Keratinocyte (primary cell): ENCODE measurements around the gene GPR75. TPM values are rescaled to one million over a fixed set of nuclear protein-coding genes. Genes with fewer than 3 reads are reported as not detected.
"Not testable (repeated sequence)": the region's sequence is repeated elsewhere in the genome, so short reads cannot be mapped to it uniquely, and the experiment has no call there.

Source experiments
- DNase-seq: peaks from one replicate; pipeline ENCODE4 v3.0.0-alpha.2; 2011; ENCODE audit warnings: low read depth, missing footprints, low spot score
- FAIRE-seq: peaks from 2 replicates; lab custom pipeline; 2011; peaks lifted over from hg19 to GRCh38; lab: Jason Lieb, UNC
- H2AFZ ChIP-seq: 2 replicates; pipeline ENCODE4 v1.6.0; 2012; ENCODE audit warnings: low read length, control low read depth, inconsistent platforms; ENCODE audit not compliant: control insufficient read depth
- H3K27ac ChIP-seq: 2 replicates; pipeline ENCODE4 v1.5.1; 2011; ENCODE audit warnings: low read length; ENCODE audit not compliant: control insufficient read depth, insufficient read depth
- H3K27me3 ChIP-seq: 3 replicates; pipeline ENCODE4 v1.6.0; 2011; ENCODE audit warnings: low read length; ENCODE audit not compliant: control insufficient read depth, insufficient read depth; ENCODE audit errors: extremely low read depth
- H3K36me3 ChIP-seq, 2 experiments: 2 replicates in 1 of 2; 3 replicates in 1 of 2; pipeline ENCODE4 v1.5.1; 2011; ENCODE audit warnings: low read length in 2 of 2, mild to moderate bottlenecking in 1 of 2; ENCODE audit not compliant: control insufficient read depth in 2 of 2, insufficient read depth in 2 of 2; ENCODE audit errors: extremely low read depth in 1 of 2
- H3K4me1 ChIP-seq: 3 replicates; pipeline ENCODE4 v1.5.1; 2011; ENCODE audit warnings: low read length; ENCODE audit not compliant: control insufficient read depth, insufficient read depth; ENCODE audit errors: extremely low read depth
- H3K4me2 ChIP-seq: 3 replicates; pipeline ENCODE4 v1.6.0; 2011; ENCODE audit warnings: low read depth, low read length; ENCODE audit not compliant: control insufficient read depth, insufficient read depth; ENCODE audit errors: extremely low read depth
- H3K4me3 ChIP-seq, 3 experiments: fragments of 200-600 bp in 1 of 3; sonication (generic) in 1 of 3; 2 replicates in 2 of 3; 3 replicates in 1 of 3; pipeline ENCODE4 v1.5.1; 2011 to 2016; ENCODE audit warnings: low read length in 3 of 3, mild to moderate bottlenecking in 3 of 3, control low read depth in 2 of 3, inconsistent platforms in 1 of 3, low read depth in 1 of 3, mixed read lengths in 1 of 3, mixed run types in 1 of 3, moderate library complexity in 1 of 3; ENCODE audit not compliant: control insufficient read depth in 2 of 3, insufficient read depth in 2 of 3; ENCODE audit errors: extremely low read depth in 1 of 3
- H3K79me2 ChIP-seq: 2 replicates; pipeline ENCODE4 v1.6.0; 2012; ENCODE audit warnings: low read length; ENCODE audit not compliant: control insufficient read depth, insufficient read depth
- H3K9ac ChIP-seq: 3 replicates; pipeline ENCODE4 v1.6.0; 2011; ENCODE audit warnings: low read length; ENCODE audit not compliant: control insufficient read depth, insufficient read depth; ENCODE audit errors: extremely low read depth
- H3K9me1 ChIP-seq: 3 replicates; pipeline ENCODE4 v1.6.0; 2011; ENCODE audit warnings: low read length; ENCODE audit not compliant: control insufficient read depth, insufficient read depth; ENCODE audit errors: extremely low read depth
- H3K9me3 ChIP-seq: 2 replicates; pipeline ENCODE4 v1.5.1; 2012; ENCODE audit warnings: low read depth, low read length; ENCODE audit not compliant: control insufficient read depth
- H4K20me1 ChIP-seq: 3 replicates; pipeline ENCODE4 v1.6.0; 2011; ENCODE audit warnings: low read length; ENCODE audit not compliant: control insufficient read depth, insufficient read depth; ENCODE audit errors: extremely low read depth
- EZH2 ChIP-seq: IDR thresholded peaks from one replicate; pipeline ENCODE4 v1.6.1; 2012; ENCODE audit warnings: inconsistent platforms, mild to moderate bottlenecking, low read length, moderate library complexity
- dilution Hi-C: fragments of 300-500 bp; cut with MboI; formaldehyde crosslinking; loops from one replicate; pipeline ENCODE4 v1.7.0; 2020; ENCODE audit warnings: low sequenced_read_pairs; ENCODE audit not compliant: extremely low pct_ligation_motif_present
- polyA plus RNA-seq, 5 experiments: library from polyadenylated mRNA; depleted of rRNA in 3 of 5; stranded (reverse) in 3 of 5; stranded (forward) in 1 of 5; unstranded in 1 of 5; fragments of >200 nt; gene quantifications; 1 replicate in 1 of 5; 2 replicates in 3 of 5; 3 replicates in 1 of 5; pipeline versions ENCODE4 v1.2.1 to v1.2.3, GENCODE V29; 2011 to 2012; ENCODE audit warnings: missing spikeins in 2 of 5, low read depth in 1 of 5, low replicate concordance in 1 of 5
- TF ChIP-seq, protein P1 (sequence below), 3 experiments: IDR thresholded peaks in 1 of 3; conservative IDR thresholded peaks in 1 of 3; optimal IDR thresholded peaks in 1 of 3; 2 replicates in 2 of 3; 3 replicates in 1 of 3; pipeline versions ENCODE3 to v1.5.1; 2011; ENCODE audit warnings: low read length in 3 of 3, mild to moderate bottlenecking in 3 of 3, moderate library complexity in 2 of 3, control low read depth in 1 of 3, inconsistent platforms in 1 of 3; ENCODE audit not compliant: insufficient read depth in 2 of 3; ENCODE audit errors: extremely low read depth in 1 of 3

The GPR75 gene
- polyA plus RNA-seq, 1 donor (not counting 4 experiments of a cell fraction or from before 2014, with no cell fraction given), result 2.7 TPM

DNA sequence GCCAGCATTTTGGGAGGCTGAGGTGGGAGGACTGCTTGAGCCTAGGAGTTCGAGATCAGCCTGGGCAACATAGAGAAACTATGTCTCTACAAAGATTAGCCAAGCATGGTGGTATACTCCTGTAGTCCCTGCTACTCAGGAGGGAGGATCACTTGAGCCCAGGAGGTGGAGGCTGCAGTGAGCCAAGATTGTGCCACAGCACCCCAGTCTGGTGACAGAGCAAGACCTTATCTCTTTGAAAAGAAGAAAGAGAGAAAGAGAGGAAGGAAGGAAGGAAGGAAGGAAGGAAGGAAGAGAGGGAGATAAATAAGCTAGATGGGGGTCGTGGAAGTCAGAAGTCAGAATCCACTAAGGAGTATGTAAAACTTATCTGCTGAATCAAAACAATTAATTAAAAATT, 16.2 kb downstream of the GPR75 start:
- Histone ChIP-seq H3K27ac (no peak overlapping the region), H3K4me3 (no peak overlapping the region), H4K20me1 (no peaks in the 10 kb centered on the region), H3K27me3 (no peaks in the 10 kb centered on the region), H3K9me3 (no peaks in the 10 kb centered on the region), H3K36me3 (peaks cover 0 to 3% of the 10 kb centered on the region in 2 experiments), H3K4me2 (no peak overlapping the region), H3K9ac (no peak overlapping the region), H3K9me1 (no peaks in the 10 kb centered on the region), H3K79me2 (no peaks in the 10 kb centered on the region), H3K4me1 (no peaks in the 10 kb centered on the region), H2AFZ (no peak overlapping the region)
- no peak for DNase-seq
- dilution Hi-C loops, result no loop called here
- no peak for FAIRE-seq
- TF ChIP-seq EZH2, result no peak
- TF ChIP-seq, protein P1, sequence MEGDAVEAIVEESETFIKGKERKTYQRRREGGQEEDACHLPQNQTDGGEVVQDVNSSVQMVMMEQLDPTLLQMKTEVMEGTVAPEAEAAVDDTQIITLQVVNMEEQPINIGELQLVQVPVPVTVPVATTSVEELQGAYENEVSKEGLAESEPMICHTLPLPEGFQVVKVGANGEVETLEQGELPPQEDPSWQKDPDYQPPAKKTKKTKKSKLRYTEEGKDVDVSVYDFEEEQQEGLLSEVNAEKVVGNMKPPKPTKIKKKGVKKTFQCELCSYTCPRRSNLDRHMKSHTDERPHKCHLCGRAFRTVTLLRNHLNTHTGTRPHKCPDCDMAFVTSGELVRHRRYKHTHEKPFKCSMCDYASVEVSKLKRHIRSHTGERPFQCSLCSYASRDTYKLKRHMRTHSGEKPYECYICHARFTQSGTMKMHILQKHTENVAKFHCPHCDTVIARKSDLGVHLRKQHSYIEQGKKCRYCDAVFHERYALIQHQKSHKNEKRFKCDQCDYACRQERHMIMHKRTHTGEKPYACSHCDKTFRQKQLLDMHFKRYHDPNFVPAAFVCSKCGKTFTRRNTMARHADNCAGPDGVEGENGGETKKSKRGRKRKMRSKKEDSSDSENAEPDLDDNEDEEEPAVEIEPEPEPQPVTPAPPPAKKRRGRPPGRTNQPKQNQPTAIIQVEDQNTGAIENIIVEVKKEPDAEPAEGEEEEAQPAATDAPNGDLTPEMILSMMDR (optimal IDR thresholded peaks at IDR 0.05 in 1 of 3, IDR thresholded peaks at IDR 0.05 in 1 of 3, conservative IDR thresholded peaks at IDR 0.05 in 1 of 3; ENCODE audit: extremely low read depth in 1 of 3, insufficient read depth in 2 of 3, low read length in 3 of 3), result no peak

- no peak for DNase-seq
- no peak for TF ChIP-seq EZH2
- TF ChIP-seq, protein P1 (optimal IDR thresholded peaks at IDR 0.05 in 1 of 3, IDR thresholded peaks at IDR 0.05 in 1 of 3, conservative IDR thresholded peaks at IDR 0.05 in 1 of 3; ENCODE audit: extremely low read depth in 1 of 3, insufficient read depth in 2 of 3, low read length in 3 of 3), result no peak
- dilution Hi-C loops, result no loop called here
Observed at GRCh38 chr2:53842891-53843290, 16.9 kb downstream of the GPR75 start.

GRCh38 chr2:53841651-53842050, 18.1 kb downstream of the GPR75 start:
- H3K9me1 ChIP-seq, H3K4me2 ChIP-seq, H2AFZ ChIP-seq, dilution Hi-C loops, H3K27ac ChIP-seq, H4K20me1 ChIP-seq, H3K4me1 ChIP-seq, H3K27me3 ChIP-seq, H3K79me2 ChIP-seq, H3K9me3 ChIP-seq, H3K9ac ChIP-seq, H3K4me3 ChIP-seq, FAIRE-seq, H3K36me3 ChIP-seq, DNase-seq: not testable (repeated sequence)

More at GRCh38 chr2:53842891-53843290, 16.9 kb downstream of the GPR75 start:
- H4K20me1 ChIP-seq, result no peaks in the 10 kb centered on the region
- no peak overlapping the region for H2AFZ ChIP-seq
- H3K36me3 ChIP-seq, result peaks cover 0 to under 1% of the 10 kb centered on the region in 2 experiments
- no peak overlapping the region for H3K4me2 ChIP-seq
- no peaks in the 10 kb centered on the region for H3K79me2 ChIP-seq
- no peak overlapping the region for H3K4me3 ChIP-seq
- H3K4me1 ChIP-seq, result no peaks in the 10 kb centered on the region
- no peaks in the 10 kb centered on the region for H3K9me3 ChIP-seq
- no peaks in the 10 kb centered on the region for H3K27me3 ChIP-seq
- FAIRE-seq, result no peak
- no peak overlapping the region for H3K9ac ChIP-seq
- H3K9me1 ChIP-seq, result no peaks in the 10 kb centered on the region
- no peak overlapping the region for H3K27ac ChIP-seq
